NAMALWA (cell line): ENCODE results near the gene BCAR3.
A peak's percentile ranks its signal among the peaks of the same experiment; 100 is the strongest.

Experiments
- DNase-seq: peaks from one replicate; pipeline ENCODE4 v3.0.0-alpha.2; 2015; ENCODE audit warnings: low spot score

Gene BCAR3

DNA sequence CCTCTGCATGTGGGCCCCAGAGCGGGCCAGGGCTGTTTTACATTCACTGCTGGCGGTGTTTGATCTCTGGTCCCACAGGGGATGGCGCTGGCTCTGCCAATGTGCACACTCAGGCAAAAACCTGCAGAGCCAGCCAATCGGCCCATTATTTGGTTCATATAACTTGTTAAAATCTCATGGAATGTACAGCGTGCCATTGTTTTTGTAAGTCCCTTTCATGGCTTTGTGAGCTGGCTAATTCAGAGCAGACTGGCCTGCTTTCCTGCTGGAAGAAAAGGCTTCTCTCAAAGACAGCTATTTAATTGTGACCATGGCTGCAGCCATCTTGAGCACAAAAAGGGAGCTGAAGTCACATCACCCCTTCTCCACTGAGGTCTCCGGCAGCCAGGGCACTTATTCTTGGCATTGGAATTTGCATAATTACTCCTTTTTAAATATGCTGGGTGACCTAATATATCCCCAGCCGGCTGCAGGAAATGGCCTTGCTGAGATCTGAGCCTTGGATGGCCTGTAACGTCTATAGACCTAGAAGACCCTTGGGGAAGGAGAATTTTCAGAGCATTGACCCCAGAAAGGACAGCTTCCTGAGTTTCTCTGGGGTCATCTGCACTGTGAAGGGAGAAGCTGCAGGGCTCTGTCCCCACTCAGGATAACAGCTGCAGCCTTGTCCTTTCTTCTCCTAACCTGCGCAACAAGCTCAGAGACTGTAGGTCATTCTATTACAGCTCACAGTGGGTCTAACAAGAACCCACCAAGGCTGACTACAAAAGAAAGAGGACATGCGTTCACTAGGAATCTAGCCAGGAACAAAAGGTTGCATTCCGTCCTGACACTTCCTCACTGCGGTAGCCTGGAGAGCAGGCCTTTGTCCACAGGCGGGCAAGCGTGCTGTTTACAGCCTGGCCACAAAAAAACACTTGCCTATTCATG lies 45.8 kb downstream of the BCAR3 start:
- no peak for DNase-seq

DNA sequence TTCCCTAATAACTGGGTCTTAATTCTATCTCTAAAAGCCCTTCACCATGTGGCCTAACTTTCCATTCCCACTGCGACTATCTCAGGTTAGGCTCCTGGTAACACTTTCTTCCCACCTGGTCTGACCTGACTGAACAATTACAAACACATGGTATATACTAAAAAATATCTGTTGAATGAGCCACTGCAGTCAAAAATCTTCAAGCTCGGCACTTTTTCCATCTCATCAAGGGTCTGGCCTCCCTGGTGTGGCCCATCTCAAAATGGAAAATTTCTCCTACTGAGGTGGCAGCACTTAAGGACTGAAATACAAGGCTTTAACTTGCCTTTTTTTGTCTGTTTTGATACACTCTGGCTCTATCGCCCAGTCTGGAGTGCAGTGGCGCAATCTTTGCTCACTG lies 48.3 kb downstream of the BCAR3 start:
- DNase-seq, result no peak

DNA sequence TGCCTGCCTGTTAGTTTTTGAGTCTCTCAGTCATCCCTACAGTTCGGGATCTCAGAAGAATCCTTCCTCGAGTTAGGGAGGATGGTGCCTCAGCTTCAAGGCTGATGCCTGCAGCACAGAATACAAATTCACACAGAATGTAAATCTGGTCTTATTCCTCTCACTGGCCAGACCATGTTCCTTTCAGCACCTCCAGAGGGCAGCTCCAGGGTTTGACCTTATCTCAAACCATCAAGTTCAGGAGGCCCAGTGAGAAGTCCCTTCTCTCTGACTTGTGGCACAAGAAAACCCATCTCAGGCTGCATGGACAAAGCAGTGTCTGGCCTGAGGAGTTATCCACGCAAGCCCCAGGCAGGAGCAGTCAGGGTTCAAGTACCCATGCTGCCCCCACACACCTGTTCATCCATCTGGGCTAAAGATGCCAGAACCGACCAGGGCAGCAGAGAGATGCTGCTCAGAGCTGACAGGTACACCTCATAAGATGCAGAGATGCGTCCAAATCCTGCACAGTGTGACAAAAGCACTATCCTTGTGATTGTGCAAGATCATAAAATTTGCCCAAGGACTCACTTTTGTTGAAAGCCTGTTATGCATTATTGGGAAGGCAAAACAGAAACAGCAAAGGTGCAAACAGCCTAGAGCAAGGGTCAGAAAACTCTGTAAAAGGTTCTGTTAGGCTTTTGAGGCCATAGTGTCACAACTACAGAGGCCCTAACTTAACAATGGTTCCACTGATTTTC lies 49.8 kb downstream of the BCAR3 start:
- peak; percentile 24 for DNase-seq

DNA sequence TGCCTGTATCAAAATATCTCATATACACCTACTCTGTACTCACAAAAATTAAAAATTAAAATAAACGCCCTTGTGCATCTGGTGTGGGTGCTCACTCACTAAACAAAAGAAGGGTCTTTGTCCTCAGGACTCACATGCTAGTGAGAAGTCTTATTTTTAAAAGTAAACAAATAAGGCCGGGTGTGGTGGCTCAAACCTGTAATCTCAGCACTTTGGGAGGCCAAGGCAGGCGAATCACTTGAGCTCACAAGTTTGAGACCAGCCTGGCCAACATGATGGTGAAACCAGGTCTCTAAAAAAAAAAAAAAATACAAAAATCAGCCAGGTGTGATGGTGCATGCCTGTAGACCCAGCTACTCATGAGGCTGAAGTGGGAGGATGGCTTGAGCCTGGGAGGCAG lies 51.5 kb downstream of the BCAR3 start:
- no peak for DNase-seq

DNA sequence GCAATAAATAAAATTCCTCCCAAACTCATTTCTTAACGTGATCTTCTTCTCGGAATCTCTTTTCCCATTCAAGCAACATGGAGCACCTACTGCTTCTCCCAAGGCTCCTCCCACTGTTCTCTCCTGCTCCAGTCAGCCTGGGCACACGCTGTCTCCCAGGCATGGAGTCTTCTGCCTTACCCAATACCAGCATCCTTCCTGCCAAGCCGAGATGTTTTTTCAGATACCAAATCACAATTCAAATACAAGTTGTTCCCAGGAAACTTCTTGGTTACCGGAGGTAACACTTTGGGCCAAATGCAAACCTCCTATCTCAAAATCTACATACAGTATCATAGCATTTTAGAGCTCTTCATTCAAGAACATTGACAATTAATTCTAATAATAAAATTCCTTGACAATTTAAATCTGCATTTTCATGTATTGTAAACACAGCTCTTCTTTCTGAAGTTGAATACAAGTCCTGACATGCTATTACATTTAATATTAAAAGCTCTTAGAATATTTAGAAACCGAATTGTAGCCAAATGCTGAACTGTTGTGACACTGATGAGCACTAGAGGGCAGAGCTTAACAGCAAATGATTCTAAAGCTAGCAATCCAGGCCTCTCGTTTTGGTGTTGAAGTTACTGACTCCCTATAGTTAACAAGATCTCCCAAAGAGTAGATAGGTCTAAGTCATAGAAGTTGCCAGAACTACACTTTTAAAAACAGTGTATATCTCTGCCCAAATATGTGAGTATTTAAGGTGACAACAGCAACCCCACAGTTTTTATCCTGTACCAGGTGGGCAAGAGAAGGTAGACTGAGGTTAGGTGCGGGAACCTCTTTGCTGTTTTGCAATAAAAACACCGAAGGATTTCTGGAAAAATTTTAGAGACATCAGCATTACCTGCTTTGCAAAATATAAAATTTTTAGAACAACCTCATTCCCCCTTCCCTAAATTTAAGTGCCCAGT lies 52.3 kb downstream of the BCAR3 start:
- peak; percentile 80 for DNase-seq

DNA sequence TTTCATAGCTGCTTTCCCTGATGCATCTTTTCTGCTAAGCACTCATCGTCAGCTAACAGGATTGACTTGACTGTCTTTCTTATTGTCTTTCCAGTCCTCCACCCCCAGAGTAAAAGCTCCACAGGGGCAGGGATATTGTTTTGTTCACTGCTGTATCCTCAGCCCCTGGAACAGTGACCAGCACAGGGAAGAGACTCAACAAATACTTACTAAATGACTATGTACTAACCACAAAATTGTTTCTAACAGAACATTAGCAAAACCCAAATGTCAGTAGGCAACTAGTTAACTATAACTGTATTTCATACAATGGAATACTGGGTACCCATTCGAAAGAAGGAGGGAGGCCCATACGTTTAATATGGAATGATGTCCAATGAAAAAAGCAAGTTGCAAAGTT lies 53.0 kb downstream of the BCAR3 start:
- no peak for DNase-seq

DNA sequence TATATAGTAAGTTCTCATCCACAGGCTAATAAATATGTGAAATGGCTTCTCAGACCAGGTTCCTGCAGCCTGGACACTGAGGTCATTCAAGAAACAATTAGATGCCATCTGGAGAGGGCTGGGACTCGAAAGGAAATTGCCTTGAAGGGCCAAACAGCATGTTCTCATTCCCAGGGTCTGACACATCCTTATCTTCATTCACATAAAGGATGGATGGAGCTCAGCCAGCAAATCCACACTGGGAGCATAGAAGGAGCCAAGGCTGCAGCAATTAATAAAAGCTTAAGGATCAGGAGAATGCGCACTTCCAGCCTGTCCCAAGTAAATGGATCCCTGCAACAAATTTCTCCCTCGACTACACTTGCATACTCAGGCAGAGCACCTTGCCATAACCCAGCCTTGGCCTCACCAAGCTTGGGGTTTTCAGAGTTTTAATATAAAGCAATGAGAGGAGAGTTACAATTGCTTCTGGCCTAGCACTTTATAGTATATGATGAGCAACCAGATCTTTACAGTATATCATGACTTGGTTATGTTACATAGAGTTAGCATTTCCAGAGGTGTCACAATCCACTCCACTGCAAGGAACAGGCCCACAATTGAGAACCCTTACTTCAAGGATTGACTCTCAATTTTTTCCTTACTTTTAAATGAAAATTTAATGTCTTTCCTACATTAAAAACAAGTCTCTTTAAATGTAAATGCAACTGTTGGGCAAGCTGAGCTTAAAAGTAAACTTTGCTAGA lies 55.9 kb downstream of the BCAR3 start:
- no peak for DNase-seq

DNA sequence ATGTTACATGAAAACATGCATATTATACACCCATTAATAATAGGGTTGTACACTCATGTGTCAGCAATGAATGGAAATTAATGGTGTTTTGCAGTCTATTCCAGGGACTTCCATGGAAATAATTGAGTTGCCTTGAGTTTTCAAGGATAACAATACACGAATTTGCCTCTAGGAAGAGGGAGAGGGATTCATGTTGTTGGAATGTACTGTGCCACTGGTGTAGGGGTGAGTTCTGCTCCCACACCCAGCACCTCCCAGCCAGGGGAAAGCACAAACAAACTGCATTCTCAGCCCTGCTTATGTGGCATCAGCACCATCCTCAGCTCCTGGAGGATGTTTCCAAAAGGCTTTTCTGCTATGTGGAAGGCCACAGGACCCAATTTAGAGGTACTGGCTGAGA lies 57.8 kb downstream of the BCAR3 start:
- DNase-seq, result no peak

DNA sequence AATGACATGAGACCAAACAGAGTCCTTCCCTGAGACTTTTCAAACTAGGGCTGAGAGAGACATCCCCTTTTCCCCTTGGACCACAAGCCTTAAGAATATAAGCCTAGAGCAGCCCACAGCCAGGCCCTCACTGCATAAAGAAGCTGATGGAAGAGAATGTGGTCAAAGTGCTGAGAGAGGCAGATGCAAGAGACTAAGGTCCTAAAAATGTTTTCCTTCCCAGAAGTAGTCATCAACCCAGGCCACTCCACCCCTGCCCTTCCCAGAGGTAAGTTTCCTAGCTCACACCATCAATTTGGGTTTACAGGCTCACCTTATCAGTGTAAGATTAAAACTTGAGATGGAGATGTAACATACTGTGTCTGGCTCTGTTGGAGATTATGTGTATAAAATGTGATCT lies 58.2 kb downstream of the BCAR3 start:
- no peak for DNase-seq

DNA sequence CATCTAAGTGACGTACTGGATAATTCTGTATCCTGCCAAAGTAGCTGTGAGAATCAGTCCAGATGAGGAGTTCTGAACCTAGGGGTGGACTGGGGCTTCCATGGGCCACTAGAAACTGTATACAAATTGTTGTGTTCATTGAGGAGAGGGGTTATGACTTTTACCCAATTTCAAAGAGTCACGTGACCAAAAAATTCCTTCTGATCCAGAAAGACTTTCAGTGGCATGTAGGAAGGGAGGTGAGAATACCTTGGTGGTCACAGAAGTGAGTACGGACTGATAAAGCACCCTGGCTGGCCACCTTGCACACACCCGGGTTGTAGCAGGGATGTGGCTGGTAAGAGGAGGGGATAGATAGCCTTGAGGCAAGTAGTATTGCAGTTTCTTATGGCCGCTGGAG lies 60.4 kb downstream of the BCAR3 start:
- DNase-seq, result no peak

DNA sequence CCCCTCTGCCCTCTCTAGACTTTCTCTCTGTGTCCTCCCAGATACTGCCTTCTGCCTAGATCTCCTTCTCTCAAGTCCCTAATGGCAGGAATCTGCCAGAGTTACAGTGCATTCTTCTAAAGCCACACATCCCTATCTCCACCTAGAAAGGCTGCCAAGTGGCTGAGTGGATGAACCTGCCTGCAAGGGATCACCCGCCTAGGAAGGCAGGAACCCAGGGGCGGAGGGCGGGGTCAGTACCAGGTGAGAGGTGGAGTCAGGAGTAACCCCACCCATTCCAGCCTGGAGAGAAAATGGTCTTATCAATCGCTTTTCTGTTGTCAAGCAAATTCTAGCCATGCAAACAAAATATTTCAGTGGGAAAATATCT lies 60.8 kb downstream of the BCAR3 start:
- no peak for DNase-seq

DNA sequence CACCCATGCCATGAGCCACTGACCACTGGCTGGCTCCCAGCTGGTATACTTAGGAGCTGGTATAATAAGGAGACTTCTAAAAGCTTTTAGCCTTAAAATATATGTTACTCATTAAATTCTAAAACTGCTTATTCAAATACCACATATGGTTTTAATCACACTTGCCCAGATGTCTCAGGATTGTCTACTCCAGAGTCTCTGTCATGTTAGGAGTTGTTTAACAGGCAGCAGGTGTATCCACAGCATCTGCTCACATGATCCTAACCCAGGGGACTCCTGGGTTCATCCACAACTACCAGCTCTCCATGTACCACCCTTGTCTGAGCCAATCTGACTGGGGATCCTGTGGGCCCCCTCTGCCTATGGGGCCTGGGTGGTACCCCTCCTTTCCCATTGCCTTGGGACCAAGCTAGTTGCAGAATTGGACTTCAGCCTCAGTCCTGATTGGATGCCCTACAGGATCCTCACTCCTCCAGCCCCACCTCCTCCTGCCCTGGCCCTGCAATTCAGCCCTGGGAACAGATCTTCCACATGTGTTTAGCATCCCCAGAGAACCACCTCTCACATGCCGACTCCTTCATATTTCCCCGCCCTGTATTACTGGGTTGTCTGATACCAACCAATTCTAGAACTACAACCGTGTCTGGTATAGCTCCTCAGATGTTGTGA lies 61.3 kb downstream of the BCAR3 start:
- DNase-seq, result no peak

DNA sequence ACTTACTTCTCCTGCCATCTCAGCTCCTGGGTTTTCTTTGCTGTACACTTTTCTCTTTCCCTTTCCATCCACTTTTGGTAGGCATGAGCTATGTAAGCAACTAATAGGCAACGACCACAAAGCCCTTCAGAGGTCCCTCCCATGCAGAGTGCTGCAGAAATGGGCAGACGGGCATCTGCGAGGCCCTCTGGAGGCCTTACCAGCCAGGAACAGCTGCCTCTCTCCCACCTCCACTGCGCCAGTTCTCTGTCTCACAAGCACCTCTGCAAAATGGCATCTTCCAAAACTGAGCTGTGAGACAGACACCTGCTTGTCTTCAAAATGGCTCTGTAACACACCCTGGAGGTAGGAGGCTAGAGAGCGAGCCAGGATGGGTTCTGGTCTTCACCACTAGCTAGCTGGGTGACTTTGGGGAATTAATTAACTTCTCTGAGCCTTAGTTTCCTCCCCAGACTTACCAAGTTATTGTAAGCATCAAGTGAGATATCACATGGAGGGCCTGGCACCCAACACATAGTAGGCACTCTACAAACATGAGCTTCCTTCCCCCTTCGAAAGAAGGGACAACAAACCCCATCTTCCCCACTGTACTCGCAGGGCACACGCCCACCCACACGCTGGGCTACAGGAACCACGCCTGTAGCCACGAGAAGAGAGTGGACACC lies 62.0 kb downstream of the BCAR3 start:
- peak; percentile 13 for DNase-seq

DNA sequence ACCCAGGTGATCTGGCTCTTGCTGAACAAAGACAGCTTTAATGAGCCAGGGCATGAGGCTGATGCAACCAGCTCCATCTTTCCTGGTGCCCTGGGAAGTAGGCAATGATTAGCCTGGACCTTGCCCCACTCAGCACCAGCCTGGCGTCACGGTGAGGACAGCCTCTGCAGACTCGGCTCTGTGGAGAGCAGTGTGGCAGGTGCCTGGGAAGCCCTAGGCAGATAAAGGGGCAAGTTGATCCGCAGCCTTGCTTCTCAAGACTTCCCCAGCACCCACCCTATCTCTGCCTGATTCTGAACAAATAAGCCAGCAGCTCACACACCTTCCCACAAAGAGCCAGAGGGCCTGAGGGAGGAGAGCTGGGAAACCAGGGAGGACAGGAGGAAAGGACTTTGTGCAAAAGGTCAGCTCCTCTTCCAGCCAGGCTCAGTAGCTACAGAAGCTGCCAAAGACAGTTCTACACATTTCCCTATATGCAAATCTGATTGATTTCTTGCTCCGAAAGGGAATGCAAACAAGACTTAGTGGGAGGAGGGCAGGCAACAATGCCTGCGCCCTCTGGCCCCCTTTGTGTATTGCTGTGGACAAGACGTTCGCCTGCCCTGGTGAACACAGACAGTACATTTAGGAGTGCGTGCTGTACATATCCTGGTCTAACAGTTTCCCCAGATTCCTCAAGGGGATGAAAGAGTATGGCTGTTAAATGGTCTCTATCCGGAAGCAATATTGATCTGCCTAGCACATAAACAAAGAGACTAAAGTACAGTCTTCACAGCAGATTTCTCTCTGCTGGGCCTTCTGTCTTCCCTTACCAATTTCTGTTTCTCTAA lies 63.8 kb downstream of the BCAR3 start:
- no peak for DNase-seq

DNA sequence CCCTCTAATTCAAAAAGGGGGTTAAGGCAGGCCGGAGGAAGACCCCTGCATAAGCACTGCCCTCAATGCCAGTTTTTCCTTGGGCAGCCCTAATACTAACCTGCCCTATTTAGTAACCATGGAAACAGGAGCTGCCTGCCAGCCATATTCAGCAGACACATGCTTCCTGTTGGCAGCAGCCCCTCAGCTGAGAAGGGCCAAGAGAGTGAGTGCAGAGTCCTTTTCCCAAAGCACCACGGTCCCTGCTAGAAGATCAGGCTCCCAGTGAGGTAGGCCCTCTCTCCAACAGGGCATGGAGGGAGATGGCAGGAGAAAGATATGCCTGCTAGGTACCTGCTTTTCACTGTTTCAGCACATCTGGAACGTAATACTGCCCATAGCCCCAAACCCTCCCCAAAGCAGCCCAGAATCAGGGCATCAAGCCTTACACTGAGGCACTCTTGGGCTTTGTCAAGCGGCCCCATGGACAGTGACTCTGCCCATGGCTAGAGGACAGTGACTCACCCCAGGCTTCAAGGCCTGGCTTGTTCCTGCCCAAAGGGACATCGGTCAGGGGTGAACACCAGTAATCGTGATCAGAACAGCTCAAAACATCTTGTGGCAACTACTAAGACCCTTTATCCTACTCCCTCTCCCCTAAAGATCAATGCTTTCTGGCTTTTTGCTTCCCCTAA lies 64.5 kb downstream of the BCAR3 start:
- DNase-seq, result no peak

DNA sequence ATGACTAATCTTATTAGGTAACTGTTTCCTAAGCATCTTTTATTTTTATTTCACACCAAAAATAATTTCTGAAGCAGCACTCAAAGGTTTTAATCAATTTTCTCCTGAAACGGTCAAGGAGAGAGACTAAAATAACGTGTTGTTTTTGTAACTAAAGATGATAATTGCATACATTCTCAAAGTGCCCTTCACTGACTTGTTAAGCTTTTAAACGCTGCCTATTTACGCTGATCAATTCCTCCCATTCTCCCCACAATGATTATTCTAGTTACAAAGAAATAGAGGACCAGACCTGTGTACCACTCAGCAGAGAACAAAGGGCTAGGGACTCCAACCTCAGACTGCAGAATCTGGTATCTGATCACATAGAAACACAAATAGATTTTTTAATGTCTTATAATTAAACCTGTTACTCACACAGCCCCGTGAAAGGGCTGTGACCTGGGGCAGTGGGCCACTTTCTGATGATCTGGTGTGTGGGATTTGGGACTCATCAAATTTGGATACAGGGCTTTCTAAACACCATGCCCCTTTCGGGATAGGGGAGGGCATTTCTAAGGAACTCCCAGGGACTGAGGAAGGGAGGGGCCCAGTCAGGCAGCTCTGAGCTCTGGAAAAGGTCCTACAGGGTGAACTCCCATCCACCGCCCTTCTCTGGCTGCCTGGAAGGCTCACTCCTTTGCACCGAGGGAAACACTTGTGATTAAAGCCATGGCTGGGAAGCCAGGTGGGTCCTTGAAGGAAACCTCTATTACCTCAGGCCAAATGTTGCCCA lies 65.2 kb downstream of the BCAR3 start:
- no peak for DNase-seq

DNA sequence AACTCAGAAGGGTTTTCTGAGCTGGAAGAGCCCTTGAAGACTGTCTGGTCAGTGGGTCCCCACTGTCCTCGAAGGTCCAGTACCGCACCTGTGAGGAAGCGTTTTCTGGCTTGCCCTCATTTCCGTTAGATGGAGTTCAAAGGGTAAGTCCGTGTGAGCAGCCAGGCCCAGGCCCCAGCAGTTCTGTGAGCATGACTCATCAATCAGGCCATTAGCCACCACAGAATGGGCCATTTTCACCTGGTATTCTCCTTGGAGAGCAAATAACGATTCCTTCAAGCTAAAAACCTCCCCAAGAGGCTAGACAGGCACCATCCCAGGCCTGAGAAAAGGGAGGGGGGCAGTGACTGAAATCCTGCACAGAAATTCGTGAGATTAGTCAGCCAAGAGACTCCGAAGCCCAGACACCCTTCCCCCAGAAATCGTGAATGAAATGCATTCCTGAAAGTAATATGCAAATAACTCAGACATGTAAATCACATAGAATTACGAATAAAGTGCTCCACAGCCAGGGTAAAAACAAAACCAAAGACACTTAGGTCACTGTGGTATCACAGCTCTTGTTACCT lies 66.0 kb downstream of the BCAR3 start:
- no peak for DNase-seq
